H1 (cell line): ENCODE results near the gene ORC5. TPM values are rescaled to one million over a fixed set of nuclear protein-coding genes. Genes with fewer than 3 reads are reported as not detected.

Experiments
- ASH2L ChIP-seq: fragments of 200-600, 300-600 bp; sonication (generic); IDR thresholded peaks from one replicate; pipeline ENCODE4 v1.7.1; 2017; ENCODE audit warnings: low read length
- ATF2 ChIP-seq: IDR thresholded peaks from 2 replicates; pipeline ENCODE4 v1.6.1; 2012; ENCODE audit warnings: low read length, inconsistent platforms
- EZH2 ChIP-seq: fragments of 200-600 bp; sonication (generic); IDR thresholded peaks from 2 replicates; pipeline ENCODE4 v1.7.1; 2012; ENCODE audit warnings: low read depth, mild to moderate bottlenecking, moderate library complexity, low read length, inconsistent platforms; ENCODE audit not compliant: severe bottlenecking
- MAX ChIP-seq: IDR thresholded peaks from 2 replicates; pipeline ENCODE4 v1.6.1; 2012; ENCODE audit warnings: inconsistent platforms
- NRF1 ChIP-seq: IDR thresholded peaks from 2 replicates; pipeline ENCODE4 v1.6.1; 2011; ENCODE audit warnings: mild to moderate bottlenecking, low read depth, low read length, improper control_type of control experiment
- SIX5 ChIP-seq: IDR thresholded peaks from 2 replicates; pipeline ENCODE4 v1.6.1; 2011; ENCODE audit warnings: mild to moderate bottlenecking, low read depth, low read length
- TEAD4 ChIP-seq: IDR thresholded peaks from 2 replicates; pipeline ENCODE4 v1.6.1; 2012; ENCODE audit warnings: low read depth, low read length, inconsistent platforms, mixed read lengths
- polyA plus RNA-seq, 7 experiments: library from polyadenylated mRNA; depleted of rRNA in 3 of 7; stranded (reverse) in 5 of 7; unstranded in 2 of 7; fragments of >200 nt in 5 of 7; fragments of 200-250 nt in 2 of 7; gene quantifications; 1 replicate in 5 of 7; 2 replicates in 1 of 7; 4 replicates in 1 of 7; pipeline versions ENCODE4 v1.2.1 to v1.2.3, GENCODE V29; 2011 to 2013; ENCODE audit warnings: missing spikeins in 2 of 7, mixed read lengths in 2 of 7
- total RNA-seq: library from RNA; stranded (reverse); fragmentation: NEBNext Ultra II Directional; extraction: Animal tissue kit (Norgen Biotek cat#: 25700); gene quantifications from 2 replicates; pipeline ENCODE4 v1.2.1, GENCODE V29; 2021

Gene ORC5
- total and polyA plus RNA-seq, 2 of the 8 experiments (the other 6 are each of a cell fraction or from before 2014, with no cell fraction given), result 7.7 to 19.9 TPM

- TF ChIP-seq EZH2 (no peak), NRF1 (no peak), MAX (no peak), ASH2L (no peak), SIX5 (no peak), TEAD4 (no peak), ATF2 (no peak)
- TF ChIP-seq, all 59 proteins: peak for 0
Measured at GRCh38 chr7:104206841-104207240, 972 bp downstream of the ORC5 start (continued).
